SK-N-MC (cell line): ENCODE results near the gene EN2.

Experiments
- EZH2 ChIP-seq: fragments of 200-600 bp; sonication (generic); IDR thresholded peaks from one replicate; pipeline ENCODE4 v1.6.1; 2017; ENCODE audit warnings: antibody characterized with exemption
- FOXP2 ChIP-seq: optimal IDR thresholded peaks from 2 replicates; pipeline ENCODE3; 2011; ENCODE audit warnings: mild to moderate bottlenecking, moderate library complexity; ENCODE audit not compliant: insufficient read depth; ENCODE audit errors: extremely low read length, control extremely low read depth
- POLR2AphosphoS5 ChIP-seq: IDR thresholded peaks from 2 replicates; pipeline ENCODE4 v1.6.1; 2012; ENCODE audit warnings: mild to moderate bottlenecking, low read depth, low read length, borderline replicate concordance

GRCh38 chr7:155437836-155438235 lies 20.1 kb upstream of the EN2 start:
- TF ChIP-seq EZH2 = no peak
- no peak for TF ChIP-seq POLR2AphosphoS5
- TF ChIP-seq FOXP2 = no peak
